SKM-1 treated with dmso at 0.1 percent for 144 hours (cell line): ENCODE data around the gene INF2.

Experiments
- DNase-seq: peaks from one replicate; lab custom pipeline; 2025; ENCODE audit not compliant: unreplicated experiment; lab: John Stamatoyannopoulos, UW

The INF2 gene

GRCh38 chr14:104732931-104733681 lies 43.7 kb downstream of the INF2 start:
- DNase-seq, result no peak

- DNase-seq, result no peak
These were observed 44.7 kb downstream of the INF2 start for GRCh38 chr14:104734051-104734587.

- DNase-seq, result no peak
These were observed 45.2 kb downstream of the INF2 start for GRCh38 chr14:104734601-104734990.

- no peak for DNase-seq
These were observed 45.8 kb downstream of the INF2 start for GRCh38 chr14:104734991-104735779.

GRCh38 chr14:104735830-104736642 lies 46.6 kb downstream of the INF2 start:
- peak; percentile 36 for DNase-seq

- no peak for DNase-seq
These were observed 49.1 kb downstream of the INF2 start for GRCh38 chr14:104738375-104739019.

- DNase-seq, result no peak
These were observed 49.6 kb downstream of the INF2 start for GRCh38 chr14:104739026-104739425.

- no peak for DNase-seq
These were observed 50.4 kb downstream of the INF2 start for GRCh38 chr14:104739546-104740516.

- DNase-seq, result no peak
These were observed 51.8 kb downstream of the INF2 start for GRCh38 chr14:104741108-104741802.

- no peak for DNase-seq
These were observed 52.4 kb downstream of the INF2 start for GRCh38 chr14:104741803-104742251.

- DNase-seq, result no peak
These were observed 53.4 kb downstream of the INF2 start for GRCh38 chr14:104742586-104743455.

- DNase-seq, result no peak
These were observed 54.3 kb downstream of the INF2 start for GRCh38 chr14:104743461-104744380.

GRCh38 chr14:104744484-104744883 lies 55.1 kb downstream of the INF2 start:
- no peak for DNase-seq

GRCh38 chr14:104745431-104745830 lies 56.0 kb downstream of the INF2 start:
- no peak for DNase-seq

GRCh38 chr14:104746071-104746545 lies 56.7 kb downstream of the INF2 start:
- no peak for DNase-seq

GRCh38 chr14:104746934-104747481 lies 57.6 kb downstream of the INF2 start:
- no peak for DNase-seq
